Liver (tissue), 9 donors: ENCODE measurements around the gene ATG9B. TPM values are rescaled to one million over a fixed set of nuclear protein-coding genes. Genes with fewer than 3 reads are reported as not detected.

ENCODE experiments used
- DNase-seq: peaks from one replicate; pipeline ENCODE4 v3.0.0-alpha.2; 2017; ENCODE audit warnings: low spot score
- H3K27ac ChIP-seq, 2 donors: one replicate each; pipeline ENCODE4 v1.7.0; 2013; ENCODE audit warnings: inconsistent platforms in 2 of 2, low read length in 2 of 2, control low read depth in 1 of 2, low read depth in 1 of 2, mild to moderate bottlenecking in 1 of 2
- H3K27me3 ChIP-seq, 4 donors: one replicate each; pipeline versions ENCODE4 v1.6.1 to v1.7.0; 2013; ENCODE audit warnings: low read length in 3 of 4, inconsistent platforms in 1 of 4, mild to moderate bottlenecking in 1 of 4, moderate library complexity in 1 of 4; ENCODE audit not compliant: control insufficient read depth in 4 of 4, insufficient read depth in 4 of 4
- H3K36me3 ChIP-seq, 4 donors: one replicate each; pipeline versions ENCODE4 v1.6.1 to v1.7.0; 2013; ENCODE audit warnings: low read length in 3 of 4, mild to moderate bottlenecking in 3 of 4, low read depth in 1 of 4, moderate library complexity in 1 of 4; ENCODE audit not compliant: control insufficient read depth in 4 of 4, insufficient read depth in 3 of 4
- H3K4me1 ChIP-seq, 4 donors: one replicate each; pipeline versions ENCODE4 v1.6.1 to v1.7.0; 2013; ENCODE audit warnings: low read length in 3 of 4, mild to moderate bottlenecking in 3 of 4, moderate library complexity in 1 of 4; ENCODE audit not compliant: control insufficient read depth in 4 of 4, insufficient read depth in 4 of 4
- H3K4me3 ChIP-seq, 3 donors: one replicate each; pipeline versions ENCODE4 v1.6.1 to v1.7.0; 2013; ENCODE audit warnings: low read length in 3 of 3, control low read depth in 1 of 3, low read depth in 1 of 3, mild to moderate bottlenecking in 1 of 3
- H3K9ac ChIP-seq, 2 donors: one replicate each; pipeline ENCODE4 v1.7.0; 2013; ENCODE audit warnings: low read length in 2 of 2, mild to moderate bottlenecking in 2 of 2, moderate library complexity in 2 of 2, control low read depth in 1 of 2, low read depth in 1 of 2
- H3K9me3 ChIP-seq, 4 donors: one replicate each; pipeline versions ENCODE4 v1.6.1 to v1.7.0; 2013; ENCODE audit warnings: low read length in 3 of 4; ENCODE audit not compliant: control insufficient read depth in 4 of 4
- EGR1 ChIP-seq, 2 donors: IDR thresholded peaks; 2 replicates each; pipeline ENCODE4 v1.6.1; 2016 to 2018; ENCODE audit warnings: antibody characterized with exemption in 2 of 2, low read depth in 2 of 2
- FOXA1 ChIP-seq: IDR thresholded peaks from 2 replicates; pipeline ENCODE4 v1.6.1; 2016; ENCODE audit warnings: antibody characterized with exemption
- GABPA ChIP-seq, 2 donors: IDR thresholded peaks in 1 of 2; conservative IDR thresholded peaks in 1 of 2; 2 replicates each; pipeline ENCODE4 v1.6.1; 2016; ENCODE audit warnings: antibody characterized with exemption in 2 of 2, mild to moderate bottlenecking in 1 of 2, moderate library complexity in 1 of 2
- HNF4A ChIP-seq, 2 donors: conservative IDR thresholded peaks; 2 replicates each; pipeline ENCODE4 v1.6.1; 2016; ENCODE audit warnings: antibody characterized with exemption in 2 of 2, mild to moderate bottlenecking in 2 of 2
- JUND ChIP-seq, 2 donors: IDR thresholded peaks; 2 replicates each; pipeline ENCODE4 v1.6.1; 2016; ENCODE audit warnings: antibody characterized with exemption in 2 of 2
- RAD21 ChIP-seq, 2 donors: IDR thresholded peaks; 2 replicates each; pipeline ENCODE4 v1.6.1; 2016; ENCODE audit warnings: antibody characterized with exemption in 2 of 2, mild to moderate bottlenecking in 2 of 2
- RXRA ChIP-seq, 2 donors: IDR thresholded peaks; 2 replicates each; pipeline ENCODE4 v1.6.1; 2017 to 2018; ENCODE audit warnings: antibody characterized with exemption in 2 of 2, mild to moderate bottlenecking in 1 of 2
- SP1 ChIP-seq: IDR thresholded peaks from 2 replicates; pipeline ENCODE4 v1.6.1; 2018; ENCODE audit warnings: antibody characterized with exemption, mild to moderate bottlenecking
- TAF1 ChIP-seq: conservative IDR thresholded peaks from 2 replicates; pipeline ENCODE4 v1.6.1; 2016; ENCODE audit warnings: antibody characterized with exemption, mild to moderate bottlenecking
- WGBS: extraction: QIAGEN DNeasy Blood & Tissue Kit; methylation state at CpG from one replicate; pipeline ENCODE4 v1.1.7; 2013; 5-methylcytosine and 5-hydroxymethylcytosine counted together
- polyA plus RNA-seq, 2 donors: library from polyadenylated mRNA; stranded (reverse) in 1 of 2; unstranded in 1 of 2; fragments of 200-250 nt in 1 of 2; fragments of >200 nt in 1 of 2; fragmentation: Nextera tagmentation in 1 of 2; extraction: Ambion mirVana in 1 of 2; gene quantifications; one replicate each; pipeline versions ENCODE4 v1.2.1 to v1.2.3, GENCODE V29; 2013 to 2015
- total RNA-seq, 2 donors: library from RNA; depleted of rRNA; stranded (reverse); fragments of >200 nt; gene quantifications; one replicate each; pipeline ENCODE4 v1.2.3, GENCODE V29; 2014
- TF ChIP-seq, protein P1 (sequence below): IDR thresholded peaks from 2 replicates; pipeline ENCODE4 v1.6.1; 2016; ENCODE audit warnings: antibody characterized with exemption, mild to moderate bottlenecking
- TF ChIP-seq, protein P2 (sequence below): IDR thresholded peaks from 2 replicates; pipeline ENCODE4 v1.6.1; 2016; ENCODE audit warnings: antibody characterized with exemption
- TF ChIP-seq, protein P3 (sequence below): IDR thresholded peaks from 2 replicates; pipeline ENCODE4 v1.6.1; 2016; ENCODE audit warnings: antibody characterized with exemption
- TF ChIP-seq, protein P4 (sequence below): fragments of 150-350 bp; IDR thresholded peaks from 2 replicates; pipeline ENCODE4 v1.5.1; 2017; ENCODE audit warnings: improper control_type of control experiment, low read depth, low read length; ENCODE audit not compliant: missing input control
- donor health status: healthy.
- donor health status: healthy.
- donor health status: healthy.
- donor health status: healthy.
- donor health status: healthy.

ATG9B gene
- total and polyA plus RNA-seq, 4 donors, result 0.61 TPM; not detected in 3

GRCh38 chr7:151057506-151057988 is 33.3 kb upstream of the ATG9B start, which contains the start of gene CDK5:
Gene CDK5, minus strand, starts transcription at chr7:151057897. Its CDS starts 49 bp downstream, at chr7:151057848.
- H3K36me3 ChIP-seq, result no peaks in the 10 kb centered on the region
- H3K4me1 ChIP-seq, result peaks cover 17 to 46% (median 38%) of the 10 kb centered on the region in 4 donors
- peak within 1 kb of the TSS; percentile 42 to 55 for H3K9ac ChIP-seq

More at GRCh38 chr7:151057506-151057988, 33.3 kb upstream of the ATG9B start, which contains the start of gene CDK5:
- H3K27ac ChIP-seq, result peak within 1 kb of the TSS; percentile 83 to 89
- TF ChIP-seq RXRA (IDR thresholded peaks at IDR 0.05) (no peak), TAF1 (no peak), HNF4A (conservative IDR thresholded peaks at IDR 0.05) (no peak), FOXA1 (no peak), GABPA (IDR thresholded peaks at IDR 0.05 in 1 of 2, conservative IDR thresholded peaks at IDR 0.05 in 1 of 2) (no peak), SP1 (no peak), RAD21 (IDR thresholded peaks at IDR 0.05) (no peak), JUND (IDR thresholded peaks at IDR 0.05) (no peak), EGR1 (IDR thresholded peaks at IDR 0.05; ENCODE audit: low read depth in 2 of 2) (no peak)
- TF ChIP-seq, protein P1, sequence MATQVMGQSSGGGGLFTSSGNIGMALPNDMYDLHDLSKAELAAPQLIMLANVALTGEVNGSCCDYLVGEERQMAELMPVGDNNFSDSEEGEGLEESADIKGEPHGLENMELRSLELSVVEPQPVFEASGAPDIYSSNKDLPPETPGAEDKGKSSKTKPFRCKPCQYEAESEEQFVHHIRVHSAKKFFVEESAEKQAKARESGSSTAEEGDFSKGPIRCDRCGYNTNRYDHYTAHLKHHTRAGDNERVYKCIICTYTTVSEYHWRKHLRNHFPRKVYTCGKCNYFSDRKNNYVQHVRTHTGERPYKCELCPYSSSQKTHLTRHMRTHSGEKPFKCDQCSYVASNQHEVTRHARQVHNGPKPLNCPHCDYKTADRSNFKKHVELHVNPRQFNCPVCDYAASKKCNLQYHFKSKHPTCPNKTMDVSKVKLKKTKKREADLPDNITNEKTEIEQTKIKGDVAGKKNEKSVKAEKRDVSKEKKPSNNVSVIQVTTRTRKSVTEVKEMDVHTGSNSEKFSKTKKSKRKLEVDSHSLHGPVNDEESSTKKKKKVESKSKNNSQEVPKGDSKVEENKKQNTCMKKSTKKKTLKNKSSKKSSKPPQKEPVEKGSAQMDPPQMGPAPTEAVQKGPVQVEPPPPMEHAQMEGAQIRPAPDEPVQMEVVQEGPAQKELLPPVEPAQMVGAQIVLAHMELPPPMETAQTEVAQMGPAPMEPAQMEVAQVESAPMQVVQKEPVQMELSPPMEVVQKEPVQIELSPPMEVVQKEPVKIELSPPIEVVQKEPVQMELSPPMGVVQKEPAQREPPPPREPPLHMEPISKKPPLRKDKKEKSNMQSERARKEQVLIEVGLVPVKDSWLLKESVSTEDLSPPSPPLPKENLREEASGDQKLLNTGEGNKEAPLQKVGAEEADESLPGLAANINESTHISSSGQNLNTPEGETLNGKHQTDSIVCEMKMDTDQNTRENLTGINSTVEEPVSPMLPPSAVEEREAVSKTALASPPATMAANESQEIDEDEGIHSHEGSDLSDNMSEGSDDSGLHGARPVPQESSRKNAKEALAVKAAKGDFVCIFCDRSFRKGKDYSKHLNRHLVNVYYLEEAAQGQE, result no peak
- TF ChIP-seq, protein P2, sequence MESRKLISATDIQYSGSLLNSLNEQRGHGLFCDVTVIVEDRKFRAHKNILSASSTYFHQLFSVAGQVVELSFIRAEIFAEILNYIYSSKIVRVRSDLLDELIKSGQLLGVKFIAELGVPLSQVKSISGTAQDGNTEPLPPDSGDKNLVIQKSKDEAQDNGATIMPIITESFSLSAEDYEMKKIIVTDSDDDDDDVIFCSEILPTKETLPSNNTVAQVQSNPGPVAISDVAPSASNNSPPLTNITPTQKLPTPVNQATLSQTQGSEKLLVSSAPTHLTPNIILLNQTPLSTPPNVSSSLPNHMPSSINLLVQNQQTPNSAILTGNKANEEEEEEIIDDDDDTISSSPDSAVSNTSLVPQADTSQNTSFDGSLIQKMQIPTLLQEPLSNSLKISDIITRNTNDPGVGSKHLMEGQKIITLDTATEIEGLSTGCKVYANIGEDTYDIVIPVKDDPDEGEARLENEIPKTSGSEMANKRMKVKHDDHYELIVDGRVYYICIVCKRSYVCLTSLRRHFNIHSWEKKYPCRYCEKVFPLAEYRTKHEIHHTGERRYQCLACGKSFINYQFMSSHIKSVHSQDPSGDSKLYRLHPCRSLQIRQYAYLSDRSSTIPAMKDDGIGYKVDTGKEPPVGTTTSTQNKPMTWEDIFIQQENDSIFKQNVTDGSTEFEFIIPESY, result no peak
- TF ChIP-seq, protein P3, sequence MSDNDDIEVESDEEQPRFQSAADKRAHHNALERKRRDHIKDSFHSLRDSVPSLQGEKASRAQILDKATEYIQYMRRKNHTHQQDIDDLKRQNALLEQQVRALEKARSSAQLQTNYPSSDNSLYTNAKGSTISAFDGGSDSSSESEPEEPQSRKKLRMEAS, result no peak
- TF ChIP-seq, protein P4, sequence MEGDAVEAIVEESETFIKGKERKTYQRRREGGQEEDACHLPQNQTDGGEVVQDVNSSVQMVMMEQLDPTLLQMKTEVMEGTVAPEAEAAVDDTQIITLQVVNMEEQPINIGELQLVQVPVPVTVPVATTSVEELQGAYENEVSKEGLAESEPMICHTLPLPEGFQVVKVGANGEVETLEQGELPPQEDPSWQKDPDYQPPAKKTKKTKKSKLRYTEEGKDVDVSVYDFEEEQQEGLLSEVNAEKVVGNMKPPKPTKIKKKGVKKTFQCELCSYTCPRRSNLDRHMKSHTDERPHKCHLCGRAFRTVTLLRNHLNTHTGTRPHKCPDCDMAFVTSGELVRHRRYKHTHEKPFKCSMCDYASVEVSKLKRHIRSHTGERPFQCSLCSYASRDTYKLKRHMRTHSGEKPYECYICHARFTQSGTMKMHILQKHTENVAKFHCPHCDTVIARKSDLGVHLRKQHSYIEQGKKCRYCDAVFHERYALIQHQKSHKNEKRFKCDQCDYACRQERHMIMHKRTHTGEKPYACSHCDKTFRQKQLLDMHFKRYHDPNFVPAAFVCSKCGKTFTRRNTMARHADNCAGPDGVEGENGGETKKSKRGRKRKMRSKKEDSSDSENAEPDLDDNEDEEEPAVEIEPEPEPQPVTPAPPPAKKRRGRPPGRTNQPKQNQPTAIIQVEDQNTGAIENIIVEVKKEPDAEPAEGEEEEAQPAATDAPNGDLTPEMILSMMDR, result no peak
- no peak for DNase-seq
- no peaks in the 10 kb centered on the region for H3K9me3 ChIP-seq
- H3K4me3 ChIP-seq, result peak within 1 kb of the TSS; percentile 79 to 87 (median 80)
- under 1% methylated on average over 30 of the region's 30 CpGs for WGBS
- H3K27me3 ChIP-seq, result no peaks in the 10 kb centered on the region
